Mucosa of rectum (tissue), 2 donors: ENCODE measurements around the gene DCDC2C.

Source experiments
- H3K27ac ChIP-seq, 2 donors: one replicate each; pipeline ENCODE4 v1.7.0; 2013; ENCODE audit warnings: inconsistent platforms in 2 of 2, low read depth in 2 of 2, low read length in 2 of 2
- H3K27me3 ChIP-seq, 2 donors: one replicate each; pipeline ENCODE4 v1.7.0; 2013; ENCODE audit warnings: low read length in 2 of 2; ENCODE audit not compliant: control insufficient read depth in 2 of 2, insufficient read depth in 2 of 2
- H3K36me3 ChIP-seq, 2 donors: one replicate each; pipeline ENCODE4 v1.7.0; 2013; ENCODE audit warnings: low read length in 2 of 2; ENCODE audit not compliant: control insufficient read depth in 2 of 2, insufficient read depth in 2 of 2
- H3K4me1 ChIP-seq, 2 donors: one replicate each; pipeline ENCODE4 v1.7.0; 2013; ENCODE audit warnings: low read length in 2 of 2, mild to moderate bottlenecking in 1 of 2; ENCODE audit not compliant: control insufficient read depth in 2 of 2, insufficient read depth in 2 of 2
- H3K4me3 ChIP-seq, 2 donors: one replicate each; pipeline ENCODE4 v1.7.0; 2013; ENCODE audit warnings: low read length in 2 of 2
- H3K9ac ChIP-seq, 2 donors: one replicate each; pipeline ENCODE4 v1.7.0; 2013; ENCODE audit warnings: low read length in 2 of 2, low read depth in 1 of 2, mild to moderate bottlenecking in 1 of 2
- H3K9me3 ChIP-seq, 2 donors: one replicate each; pipeline ENCODE4 v1.7.0; 2013; ENCODE audit warnings: low read length in 2 of 2; ENCODE audit not compliant: control insufficient read depth in 2 of 2
- donor health status: healthy.
- donor health status: Normal muscosa, but diverticular disease.

Gene DCDC2C

DNA sequence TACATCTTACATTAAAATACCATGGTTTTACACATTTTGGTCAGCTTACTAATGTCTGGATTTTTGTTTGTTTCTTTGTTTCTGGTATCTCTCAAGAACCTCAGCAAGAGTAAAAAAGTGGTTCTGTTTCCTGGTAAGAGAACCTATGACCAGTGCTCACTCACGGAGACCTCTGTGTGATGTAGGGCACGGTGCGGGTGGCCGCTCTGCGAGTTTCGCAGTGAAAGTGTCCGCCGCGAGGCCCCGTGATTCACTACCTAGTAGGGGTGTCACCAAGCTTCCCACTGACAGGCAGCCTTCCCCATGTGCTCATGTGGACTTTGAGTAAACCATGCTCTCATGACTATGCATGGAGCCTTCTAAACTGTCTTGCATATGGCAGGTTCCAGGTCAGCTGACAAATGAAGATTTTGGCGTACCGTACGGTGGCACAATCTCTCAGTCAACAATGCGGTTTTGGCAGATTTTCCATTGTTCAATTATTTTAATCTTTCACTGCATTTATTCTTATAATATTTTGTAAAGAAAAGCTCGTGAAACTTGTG is 137.3 kb downstream of the DCDC2C start:
- Histone ChIP-seq H3K9ac (no peak overlapping the region), H3K36me3 (no peaks in the 10 kb centered on the region), H3K9me3 (peaks cover 2 to 3% of the 10 kb centered on the region in 2 donors), H3K27ac (no peak overlapping the region), H3K4me3 (no peak overlapping the region), H3K4me1 (no peaks in the 10 kb centered on the region), H3K27me3 (no peaks in the 10 kb centered on the region)

DNA sequence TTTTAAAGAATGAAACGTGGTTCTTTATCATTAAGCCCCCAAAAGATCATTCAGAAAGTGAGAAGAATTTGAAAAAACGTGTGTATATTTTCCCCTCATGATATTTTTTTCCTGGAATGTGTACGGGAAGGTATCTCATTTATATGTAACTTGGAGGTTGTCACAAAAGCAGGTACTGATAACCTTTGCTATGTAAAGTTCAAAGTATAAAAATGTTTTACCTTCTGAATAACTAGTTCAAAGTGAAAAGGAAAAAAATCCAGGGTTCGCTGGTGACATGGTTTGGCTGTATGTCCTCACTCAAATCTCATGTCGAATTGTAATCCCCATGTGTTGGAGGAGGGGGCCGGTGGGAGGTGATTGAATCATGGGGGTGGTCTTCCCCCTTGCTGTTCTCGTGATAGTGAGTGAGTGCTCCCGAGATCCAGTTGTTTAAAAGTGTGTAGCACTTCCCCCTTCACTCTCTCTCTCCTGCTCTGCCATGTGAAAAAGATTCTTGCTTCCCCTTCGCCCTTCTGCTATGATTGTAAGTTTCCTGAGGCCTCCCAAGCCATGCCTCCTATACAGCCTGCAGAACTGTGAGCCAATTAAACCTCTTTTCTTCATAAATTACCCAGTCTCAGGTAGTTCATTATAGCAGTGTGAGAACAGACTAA is 144.2 kb downstream of the DCDC2C start:
- H3K4me1 ChIP-seq: no peaks in the 10 kb centered on the region
- H3K36me3 ChIP-seq: no peaks in the 10 kb centered on the region
- peaks cover 2 to 4% of the 10 kb centered on the region in 2 donors for H3K9me3 ChIP-seq
- no peaks in the 10 kb centered on the region for H3K27me3 ChIP-seq
- no peak overlapping the region for H3K9ac ChIP-seq
- H3K4me3 ChIP-seq: no peak overlapping the region
- H3K27ac ChIP-seq: no peak overlapping the region

DNA sequence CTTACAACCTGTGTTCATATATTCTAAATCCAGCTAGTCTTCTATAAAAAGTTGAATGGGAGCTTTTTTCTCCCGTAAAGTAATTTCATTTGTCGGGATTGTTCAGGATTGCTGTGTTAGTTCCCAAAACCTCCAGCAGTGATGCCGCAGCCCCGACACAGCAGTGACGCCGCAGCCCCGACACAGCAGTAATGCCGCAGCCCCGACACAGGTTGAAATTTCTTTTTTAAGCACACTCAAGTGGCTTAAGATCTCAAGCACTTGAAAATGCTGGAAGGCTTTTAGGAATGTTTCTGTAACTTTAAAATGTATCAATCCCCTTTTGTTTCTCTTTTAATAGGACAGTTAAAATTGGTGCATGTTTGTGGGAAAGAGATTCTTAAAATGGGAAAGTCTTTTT is 145.4 kb downstream of the DCDC2C start:
- H3K9me3 ChIP-seq: peaks cover 0 to 4% of the 10 kb centered on the region in 2 donors
- no peaks in the 10 kb centered on the region for H3K27me3 ChIP-seq
- H3K27ac ChIP-seq: no peak overlapping the region
- H3K36me3 ChIP-seq: no peaks in the 10 kb centered on the region
- H3K4me3 ChIP-seq: no peak overlapping the region
- no peaks in the 10 kb centered on the region for H3K4me1 ChIP-seq
- no peak overlapping the region for H3K9ac ChIP-seq

DNA sequence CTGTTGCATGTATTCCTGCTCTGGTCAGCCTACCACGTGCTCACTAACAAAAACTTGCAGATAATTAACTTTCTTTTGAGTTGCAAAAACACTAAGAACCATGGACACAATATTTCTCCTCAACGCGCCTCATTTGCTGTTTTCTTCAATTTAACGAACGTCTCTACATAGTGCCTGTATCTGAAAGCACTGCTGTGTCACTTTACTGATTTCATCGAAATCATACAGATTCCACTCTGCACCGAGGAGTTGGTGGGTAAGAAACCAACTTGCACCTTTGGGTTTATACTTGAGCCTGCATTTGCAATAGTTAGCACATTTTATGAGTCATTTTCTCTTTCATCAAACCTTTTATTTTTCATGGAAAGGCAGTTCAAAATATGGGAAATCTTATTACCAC is 145.8 kb downstream of the DCDC2C start:
- no peak overlapping the region for H3K4me3 ChIP-seq
- no peaks in the 10 kb centered on the region for H3K36me3 ChIP-seq
- peaks cover 0 to 4% of the 10 kb centered on the region in 2 donors for H3K9me3 ChIP-seq
- no peak overlapping the region for H3K27ac ChIP-seq
- H3K27me3 ChIP-seq: no peaks in the 10 kb centered on the region
- H3K9ac ChIP-seq: no peak overlapping the region
- H3K4me1 ChIP-seq: no peaks in the 10 kb centered on the region

DNA sequence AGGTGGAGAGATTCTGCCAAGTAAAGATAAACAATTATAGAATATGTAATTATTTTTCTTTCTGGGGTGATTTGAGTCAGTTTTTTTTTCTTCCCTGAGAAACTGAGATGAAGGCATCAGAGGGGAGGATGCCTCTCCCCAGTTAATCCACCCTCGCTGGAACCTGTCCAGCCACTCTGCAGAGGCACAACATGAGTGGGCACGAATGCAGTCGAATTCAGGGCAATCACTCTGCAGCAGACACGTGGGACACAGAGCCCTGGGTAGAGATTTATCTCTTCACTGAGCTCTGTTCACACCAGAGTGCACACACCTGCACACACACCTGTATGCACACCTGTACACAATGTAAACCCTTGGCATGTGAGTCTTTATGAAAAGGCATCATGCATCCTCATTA is 154.2 kb downstream of the DCDC2C start:
- Histone ChIP-seq H3K4me3 (no peak overlapping the region), H3K4me1 (no peaks in the 10 kb centered on the region), H3K36me3 (no peaks in the 10 kb centered on the region), H3K27ac (no peak overlapping the region), H3K9me3 (peaks cover 0 to 4% of the 10 kb centered on the region in 2 donors), H3K9ac (no peak overlapping the region), H3K27me3 (no peaks in the 10 kb centered on the region)

DNA sequence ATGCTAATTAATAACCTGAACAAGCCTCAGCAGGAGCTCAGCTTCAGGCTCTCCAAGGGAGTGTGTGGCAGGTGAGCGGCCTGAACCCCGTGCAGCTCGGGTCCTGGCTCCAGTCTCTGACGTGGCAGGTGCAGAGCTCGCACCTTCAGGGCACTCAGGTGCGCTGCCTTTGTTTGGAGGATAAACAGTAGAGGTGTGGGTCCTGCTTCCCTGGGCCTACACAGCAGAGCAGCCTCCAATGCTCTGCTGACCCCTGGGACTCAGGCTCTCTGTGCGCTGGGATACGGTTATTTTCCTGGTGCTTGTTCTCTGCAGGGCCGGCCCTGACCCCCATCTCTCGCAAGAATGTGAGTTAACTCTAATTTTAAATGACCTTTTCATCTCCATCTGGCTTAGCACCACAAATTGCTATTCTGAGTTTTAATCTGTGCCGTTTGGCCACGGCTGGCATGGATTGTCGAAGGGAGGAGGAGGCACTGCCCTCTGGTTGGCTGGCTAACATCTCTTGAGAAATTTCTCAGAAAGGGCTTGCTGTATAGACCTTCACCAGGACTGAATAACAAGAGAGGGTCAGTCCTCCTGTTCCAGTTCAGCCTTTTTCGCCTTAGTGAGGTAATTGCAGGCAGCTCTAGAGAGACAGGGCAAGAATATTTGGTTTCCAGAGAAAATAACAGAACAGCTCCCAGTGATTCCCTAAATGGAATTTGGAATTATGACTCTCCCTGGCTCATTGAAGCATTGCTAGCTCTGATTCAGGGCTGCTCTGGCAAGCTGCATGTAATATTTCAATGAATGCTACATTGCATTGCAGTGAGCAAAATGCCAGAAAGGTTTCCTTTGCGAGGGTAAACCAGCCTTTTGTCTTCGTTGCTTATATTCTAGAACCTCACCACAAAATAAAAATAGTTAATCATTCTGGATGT is 161.8 kb downstream of the DCDC2C start:
- no peaks in the 10 kb centered on the region for H3K36me3 ChIP-seq
- no peaks in the 10 kb centered on the region for H3K4me1 ChIP-seq
- H3K27ac ChIP-seq: no peak overlapping the region
- no peak overlapping the region for H3K9ac ChIP-seq
- no peak overlapping the region for H3K4me3 ChIP-seq
- no peaks in the 10 kb centered on the region for H3K27me3 ChIP-seq
- peaks cover 0 to 3% of the 10 kb centered on the region in 2 donors for H3K9me3 ChIP-seq

DNA sequence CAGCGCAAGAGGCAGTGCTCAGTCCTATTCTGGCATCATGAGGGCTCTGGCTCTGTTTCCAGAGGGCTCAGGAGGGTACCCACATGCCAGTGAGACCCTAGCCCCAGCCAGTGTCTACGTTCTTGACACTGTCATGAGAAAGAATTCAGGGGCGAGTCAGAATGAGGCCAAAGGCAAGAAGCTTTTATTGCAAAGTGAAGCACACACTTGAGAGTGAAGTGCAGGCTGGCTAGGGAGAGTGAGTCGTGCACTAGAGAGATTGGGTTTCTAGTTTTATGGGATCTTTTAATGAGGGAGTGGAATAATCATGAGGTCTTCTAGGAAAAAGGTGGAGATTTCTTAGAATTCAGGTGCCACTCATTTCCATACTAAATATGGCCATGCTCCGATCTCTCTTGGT is 164.1 kb downstream of the DCDC2C start:
- H3K9ac ChIP-seq: no peak overlapping the region
- H3K27ac ChIP-seq: no peak overlapping the region
- peaks cover 0 to 2% of the 10 kb centered on the region in 2 donors for H3K9me3 ChIP-seq
- no peaks in the 10 kb centered on the region for H3K27me3 ChIP-seq
- H3K4me3 ChIP-seq: no peak overlapping the region
- no peaks in the 10 kb centered on the region for H3K36me3 ChIP-seq
- no peaks in the 10 kb centered on the region for H3K4me1 ChIP-seq

DNA sequence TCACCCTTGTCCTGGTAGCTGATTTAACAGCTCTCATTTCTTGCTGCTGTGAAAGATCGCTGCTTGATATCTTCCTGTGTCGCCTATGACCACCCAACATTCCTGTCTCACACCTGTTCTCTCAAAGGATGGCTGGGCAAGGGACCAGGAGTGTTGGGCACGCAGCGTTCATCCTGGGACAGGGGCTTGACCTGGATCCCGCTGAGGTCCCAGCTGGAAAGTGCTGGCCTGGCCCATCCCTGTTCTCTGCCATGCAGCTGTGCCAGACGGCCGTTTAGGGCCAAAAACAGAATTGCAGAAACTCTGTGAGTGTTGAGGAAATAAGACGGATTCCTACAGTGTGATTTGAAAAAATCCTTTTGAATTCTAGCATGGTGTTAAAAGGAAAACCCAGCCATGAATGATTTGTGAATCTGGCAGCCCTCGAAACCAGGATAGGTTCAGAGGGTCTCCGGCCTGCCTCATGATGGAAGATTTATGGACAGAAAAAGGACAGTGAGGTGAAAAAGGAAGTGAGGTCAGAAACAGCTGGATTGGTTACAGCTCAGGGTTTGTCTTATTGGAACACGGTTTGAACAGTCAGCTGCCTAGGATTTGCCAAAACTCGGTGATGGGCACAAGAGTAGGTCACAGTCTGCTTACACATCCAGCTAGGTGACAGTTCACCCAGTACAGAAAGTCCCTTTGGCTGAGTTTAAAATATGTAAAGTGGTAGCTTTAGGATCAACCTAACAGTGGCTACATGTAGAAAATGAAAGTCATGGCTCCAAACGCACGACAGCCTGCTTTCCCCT is 164.8 kb downstream of the DCDC2C start:
- Histone ChIP-seq H3K9me3 (no peaks in the 10 kb centered on the region), H3K27ac (no peak overlapping the region), H3K9ac (no peak overlapping the region), H3K36me3 (no peaks in the 10 kb centered on the region), H3K27me3 (no peaks in the 10 kb centered on the region), H3K4me3 (no peak overlapping the region), H3K4me1 (no peaks in the 10 kb centered on the region)

DNA sequence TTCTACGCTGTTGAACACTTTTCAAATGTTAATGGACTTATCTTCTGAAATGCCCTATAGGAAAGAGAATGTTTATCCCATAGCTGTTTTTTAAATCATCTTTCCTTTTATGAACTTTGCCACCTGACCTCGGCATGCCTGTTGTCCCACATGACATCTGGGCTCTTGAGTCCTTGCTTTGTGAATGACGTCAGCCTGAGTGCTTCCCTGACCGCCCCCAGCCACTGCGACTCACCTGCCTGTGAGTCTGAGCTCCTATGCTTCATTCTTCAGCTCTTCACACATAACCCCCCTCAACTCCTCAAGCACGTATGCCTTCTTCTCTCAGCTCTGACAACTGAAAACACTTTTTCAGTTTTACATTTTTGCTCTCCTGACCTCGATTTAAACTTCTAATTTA is 166.8 kb downstream of the DCDC2C start:
- H3K27me3 ChIP-seq: no peaks in the 10 kb centered on the region
- no peak overlapping the region for H3K27ac ChIP-seq
- no peaks in the 10 kb centered on the region for H3K36me3 ChIP-seq
- no peaks in the 10 kb centered on the region for H3K9me3 ChIP-seq
- H3K4me3 ChIP-seq: no peak overlapping the region
- no peaks in the 10 kb centered on the region for H3K4me1 ChIP-seq
- no peak overlapping the region for H3K9ac ChIP-seq
